T follicular helper cell (primary cell): Measurements from ENCODE around the gene RCCD1.
A peak's percentile ranks its signal among the peaks of the same experiment; 100 is the strongest.

Experiments
- DNase-seq: peaks from one replicate; pipeline ENCODE4 v3.0.0-alpha.2; 2020; ENCODE audit warnings: low read depth

Gene RCCD1

DNA sequence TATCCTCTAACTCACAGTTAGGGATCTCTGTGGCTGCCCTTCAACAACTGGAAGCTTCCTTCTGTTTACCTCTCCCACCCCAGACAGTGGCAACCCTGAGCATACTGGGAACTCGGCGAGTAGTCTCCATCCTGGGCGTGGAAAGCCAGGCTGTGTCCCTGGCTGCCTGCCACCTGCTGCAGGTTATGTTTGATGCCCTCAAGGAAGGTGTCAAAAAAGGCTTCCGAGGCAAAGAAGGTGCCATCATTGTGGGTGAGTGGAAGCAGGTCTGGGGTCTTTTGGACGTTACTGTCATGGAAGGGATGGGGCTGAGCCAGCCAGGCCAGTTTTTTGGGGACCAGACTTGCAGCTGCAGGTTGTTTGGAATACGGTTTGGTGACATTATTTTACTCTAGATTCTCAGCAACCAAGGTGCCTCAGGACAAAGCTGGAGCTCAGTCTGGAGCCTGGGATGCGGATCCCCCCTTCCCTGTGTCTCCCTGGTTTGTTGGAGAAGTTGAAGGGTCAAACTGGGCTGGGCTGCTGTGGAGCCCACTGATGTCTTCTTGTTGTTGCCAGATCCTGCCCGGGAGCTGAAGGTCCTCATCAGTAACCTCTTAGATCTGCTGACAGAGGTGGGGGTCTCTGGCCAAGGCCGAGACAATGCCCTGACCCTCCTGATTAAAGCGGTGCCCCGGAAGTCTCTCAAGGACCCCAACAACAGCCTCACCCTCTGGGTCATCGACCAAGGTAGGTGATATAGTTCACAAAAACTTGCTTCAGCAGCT lies 12.1 kb upstream of the RCCD1 start:
- DNase-seq: no peak

DNA sequence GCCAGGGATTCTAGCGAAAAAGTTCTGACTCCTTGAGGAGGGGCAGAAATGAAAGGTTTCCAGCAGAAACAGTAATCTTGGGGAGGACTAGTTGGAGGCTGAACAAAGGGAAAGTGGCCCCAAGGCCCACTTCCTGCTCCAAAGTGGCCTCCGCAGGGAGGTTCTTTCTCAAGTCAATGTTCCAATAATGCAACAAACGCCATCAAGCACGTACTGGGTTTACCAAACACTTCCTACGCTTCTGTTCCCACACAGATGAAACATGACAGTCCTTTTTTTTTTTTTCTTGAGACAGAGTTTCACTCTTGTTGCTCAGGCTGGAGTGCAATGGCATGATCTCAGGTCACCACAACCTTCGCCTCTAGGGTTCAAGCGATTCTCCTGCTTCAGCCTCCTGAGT lies 9.6 kb upstream of the RCCD1 start:
- no peak for DNase-seq

DNA sequence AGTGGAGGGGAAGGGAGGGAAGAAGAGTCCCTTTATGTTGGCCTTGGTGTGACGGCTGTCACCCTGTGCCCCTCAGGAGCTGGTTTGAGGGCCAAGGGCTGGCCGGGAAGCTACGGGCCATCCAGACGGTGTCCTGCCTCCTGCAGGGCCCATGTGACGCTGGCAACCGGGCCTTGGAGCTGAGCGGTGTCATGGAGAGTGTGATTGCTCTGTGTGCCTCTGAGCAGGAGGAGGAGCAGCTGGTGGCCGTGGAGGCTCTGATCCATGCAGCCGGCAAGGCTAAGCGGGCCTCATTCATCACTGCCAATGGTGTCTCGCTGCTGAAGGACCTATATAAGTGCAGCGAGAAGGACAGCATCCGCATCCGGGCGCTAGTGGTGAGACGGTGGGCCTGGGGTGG lies 8.1 kb upstream of the RCCD1 start:
- no peak for DNase-seq

DNA sequence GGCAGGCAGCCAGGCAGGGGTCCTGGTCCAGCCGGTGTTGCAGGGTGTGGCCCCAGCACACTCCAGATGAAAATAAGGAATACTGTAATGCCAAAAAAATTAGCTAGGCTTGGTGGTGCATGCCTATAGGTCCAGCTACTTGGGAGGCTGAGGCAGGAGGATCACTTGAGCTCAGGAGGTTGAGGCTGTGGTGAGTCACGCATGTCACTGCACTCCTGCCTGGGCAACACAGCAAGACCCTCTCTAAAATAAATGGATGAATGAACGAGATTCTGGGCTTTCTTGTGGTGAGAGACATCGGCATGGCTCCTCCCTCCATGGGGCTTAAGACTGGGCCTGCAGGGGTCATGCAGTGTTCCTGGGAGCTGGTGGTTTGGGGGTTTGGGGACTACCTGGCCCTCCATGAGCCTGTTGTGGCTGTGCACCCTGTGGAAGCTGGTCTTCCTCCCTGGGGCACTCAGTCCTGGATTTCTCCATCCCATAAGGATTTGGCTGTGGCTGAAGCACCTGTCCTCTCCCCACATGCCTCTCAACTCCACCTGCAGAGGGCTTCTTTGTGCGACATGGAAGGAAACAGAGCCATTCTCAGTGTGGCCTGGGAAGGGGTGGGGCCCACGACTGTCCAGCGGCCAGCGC lies 7.6 kb upstream of the RCCD1 start:
- no peak for DNase-seq

DNA sequence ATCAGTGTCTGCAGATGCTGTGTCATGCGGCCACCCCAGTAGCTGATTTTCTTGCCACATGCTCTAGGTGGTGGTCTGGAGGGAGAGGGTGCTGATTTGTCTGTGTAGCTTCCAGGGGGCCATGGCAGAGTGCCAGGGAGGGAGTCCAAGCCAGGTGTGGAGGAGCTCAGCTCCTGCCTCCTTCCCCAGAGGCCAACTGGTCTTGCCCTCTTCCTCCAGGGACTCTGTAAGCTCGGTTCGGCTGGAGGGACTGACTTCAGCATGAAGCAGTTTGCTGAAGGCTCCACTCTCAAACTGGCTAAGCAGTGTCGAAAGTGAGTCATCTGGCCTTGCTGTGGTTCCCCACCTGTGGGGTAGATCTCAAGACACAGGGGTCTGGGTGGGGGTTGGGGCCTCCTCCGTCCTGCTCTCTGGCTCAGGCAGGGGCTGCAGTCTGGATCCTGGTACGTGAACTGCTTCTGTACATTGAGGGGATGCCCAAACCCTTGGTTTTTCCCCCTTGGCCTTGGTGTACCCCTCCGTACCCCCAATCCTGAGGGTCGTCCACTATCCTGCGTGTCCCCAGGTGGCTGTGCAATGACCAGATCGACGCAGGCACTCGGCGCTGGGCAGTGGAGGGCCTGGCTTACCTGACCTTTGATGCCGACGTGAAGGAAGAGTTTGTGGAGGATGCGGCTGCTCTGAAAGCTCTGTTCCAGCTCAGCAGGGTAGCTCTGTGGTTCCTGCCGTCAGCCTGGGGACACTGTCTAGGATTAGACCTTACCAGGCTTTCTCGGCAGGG lies 6.9 kb upstream of the RCCD1 start:
- DNase-seq: no peak

DNA sequence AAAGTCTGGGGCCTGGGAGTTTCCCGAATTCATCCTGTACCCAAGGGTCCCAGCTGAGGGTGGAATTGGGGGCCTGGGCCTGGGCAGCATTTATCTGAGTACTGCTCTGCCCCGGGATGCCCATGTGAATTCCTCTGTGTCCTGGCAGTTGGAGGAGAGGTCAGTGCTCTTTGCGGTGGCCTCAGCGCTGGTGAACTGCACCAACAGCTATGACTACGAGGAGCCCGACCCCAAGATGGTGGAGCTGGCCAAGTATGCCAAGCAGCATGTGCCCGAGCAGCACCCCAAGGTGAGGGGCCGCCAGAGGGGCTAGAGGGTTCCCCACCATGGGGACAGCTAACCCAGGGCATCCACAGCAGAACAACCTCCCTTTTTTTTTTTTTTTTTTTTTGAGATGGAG lies 6.2 kb upstream of the RCCD1 start:
- no peak for DNase-seq

DNA sequence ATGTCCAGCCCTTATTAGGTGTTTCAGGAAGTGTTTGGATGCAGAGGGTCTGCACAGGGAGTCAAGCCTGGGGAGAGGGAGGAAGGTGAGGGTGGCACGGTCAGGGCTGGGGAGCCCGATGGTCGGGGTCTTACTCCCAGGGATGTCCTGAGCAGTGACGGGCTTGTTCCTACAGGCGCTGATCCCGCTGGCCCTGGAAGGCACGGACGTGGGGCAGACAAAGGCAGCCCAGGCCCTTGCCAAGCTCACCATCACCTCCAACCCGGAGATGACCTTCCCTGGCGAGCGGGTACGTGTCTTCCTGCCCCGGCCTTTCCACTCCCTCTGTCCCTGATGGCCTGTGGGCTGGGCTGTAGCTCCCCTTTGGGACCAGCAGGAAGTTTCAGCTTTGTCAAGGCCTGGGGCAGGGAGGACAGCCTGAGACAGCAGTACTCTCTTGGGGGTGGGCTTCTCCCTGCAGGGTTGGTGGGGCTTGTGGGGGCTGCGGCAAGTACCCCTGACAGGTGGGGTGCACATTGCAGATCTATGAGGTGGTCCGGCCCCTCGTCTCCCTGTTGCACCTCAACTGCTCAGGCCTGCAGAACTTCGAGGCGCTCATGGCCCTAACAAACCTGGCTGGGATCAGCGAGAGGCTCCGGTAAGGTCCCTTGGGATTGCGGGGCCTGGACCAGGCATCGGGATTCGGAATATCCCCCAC lies 4.6 kb upstream of the RCCD1 start:
- no peak for DNase-seq

DNA sequence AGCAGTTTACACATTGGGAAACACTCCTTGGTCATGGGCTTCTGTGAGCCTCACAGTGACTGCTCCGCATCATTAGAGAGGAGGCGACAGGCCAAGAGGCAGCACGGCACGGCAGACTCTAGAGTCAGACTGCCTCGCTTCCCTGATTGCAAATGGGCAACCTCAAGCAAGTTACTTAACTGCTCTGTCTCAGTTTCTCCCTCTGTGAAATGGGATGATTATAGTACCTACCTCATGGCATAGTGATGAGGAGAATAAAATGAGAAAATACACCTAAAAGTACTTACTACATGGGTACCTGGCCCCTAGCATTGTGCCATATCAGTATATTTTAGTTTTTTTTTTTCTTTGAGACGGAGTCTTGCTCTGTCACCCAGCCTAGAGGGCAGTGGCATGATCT lies 4.0 kb upstream of the RCCD1 start:
- no peak for DNase-seq

DNA sequence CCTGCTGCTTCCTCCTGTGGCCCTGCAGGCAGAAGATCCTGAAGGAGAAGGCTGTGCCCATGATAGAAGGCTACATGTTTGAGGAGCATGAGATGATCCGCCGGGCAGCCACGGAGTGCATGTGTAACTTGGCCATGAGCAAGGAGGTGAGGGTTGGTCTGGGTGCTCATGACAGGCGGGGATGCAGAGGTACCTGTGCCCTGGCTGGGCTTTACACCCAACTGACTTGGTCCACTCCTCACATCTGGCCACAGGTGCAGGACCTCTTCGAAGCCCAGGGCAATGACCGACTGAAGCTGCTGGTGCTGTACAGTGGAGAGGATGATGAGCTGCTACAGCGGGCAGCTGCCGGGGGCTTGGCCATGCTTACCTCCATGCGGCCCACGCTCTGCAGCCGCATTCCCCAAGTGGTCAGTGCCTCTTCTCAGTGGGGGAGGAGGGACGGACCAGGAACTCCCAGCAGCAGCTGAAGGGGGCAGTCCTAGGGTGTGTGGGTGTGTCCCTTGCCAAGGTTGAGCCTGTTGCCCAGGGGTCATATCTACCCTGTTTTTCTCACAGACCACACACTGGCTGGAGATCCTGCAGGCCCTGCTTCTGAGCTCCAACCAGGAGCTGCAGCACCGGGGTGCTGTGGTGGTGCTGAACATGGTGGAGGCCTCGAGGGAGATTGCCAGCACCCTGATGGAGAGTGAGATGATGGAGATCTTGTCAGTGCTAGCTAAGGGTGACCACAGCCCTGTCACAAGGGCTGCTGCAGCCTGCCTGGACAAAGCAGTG lies 1.6 kb upstream of the RCCD1 start:
- no peak for DNase-seq

DNA sequence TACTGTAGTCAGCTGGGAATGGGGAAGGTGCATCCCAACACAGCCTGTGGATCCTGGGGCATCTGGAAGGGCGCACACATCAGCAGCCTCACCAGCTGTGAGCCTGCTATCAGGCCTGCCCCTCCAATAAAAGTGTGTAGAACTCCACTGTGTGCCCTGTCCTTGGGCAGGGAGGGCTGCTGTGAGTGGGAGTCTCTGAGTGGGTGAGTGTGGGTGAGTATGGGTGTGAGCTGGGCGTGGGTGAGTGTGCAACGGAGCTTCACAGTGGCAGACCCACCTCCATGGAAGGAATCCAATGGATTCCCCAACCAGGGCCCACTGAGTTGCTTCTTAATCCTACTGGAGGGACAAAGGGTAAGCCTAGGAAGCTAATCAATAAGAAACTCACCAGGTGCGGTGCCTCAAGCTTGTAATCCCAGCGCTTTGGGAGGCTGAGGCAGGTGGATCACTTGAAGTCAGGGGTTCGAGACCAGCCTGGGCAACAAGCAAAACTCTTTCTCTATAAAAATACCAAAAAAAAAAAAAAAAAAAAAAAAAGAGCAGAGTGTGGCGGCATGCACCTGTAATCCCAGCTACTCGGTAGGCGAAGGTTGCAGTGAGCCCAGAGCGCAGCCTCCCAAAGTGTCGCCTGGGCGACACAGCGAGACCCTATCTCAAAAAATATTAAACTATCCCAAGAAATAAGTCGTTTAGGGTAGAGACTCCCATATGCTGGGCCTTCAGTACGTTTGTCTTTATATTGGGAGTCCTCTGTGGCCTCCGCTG lies 555 bp upstream of the RCCD1 start:
- no peak for DNase-seq

DNA sequence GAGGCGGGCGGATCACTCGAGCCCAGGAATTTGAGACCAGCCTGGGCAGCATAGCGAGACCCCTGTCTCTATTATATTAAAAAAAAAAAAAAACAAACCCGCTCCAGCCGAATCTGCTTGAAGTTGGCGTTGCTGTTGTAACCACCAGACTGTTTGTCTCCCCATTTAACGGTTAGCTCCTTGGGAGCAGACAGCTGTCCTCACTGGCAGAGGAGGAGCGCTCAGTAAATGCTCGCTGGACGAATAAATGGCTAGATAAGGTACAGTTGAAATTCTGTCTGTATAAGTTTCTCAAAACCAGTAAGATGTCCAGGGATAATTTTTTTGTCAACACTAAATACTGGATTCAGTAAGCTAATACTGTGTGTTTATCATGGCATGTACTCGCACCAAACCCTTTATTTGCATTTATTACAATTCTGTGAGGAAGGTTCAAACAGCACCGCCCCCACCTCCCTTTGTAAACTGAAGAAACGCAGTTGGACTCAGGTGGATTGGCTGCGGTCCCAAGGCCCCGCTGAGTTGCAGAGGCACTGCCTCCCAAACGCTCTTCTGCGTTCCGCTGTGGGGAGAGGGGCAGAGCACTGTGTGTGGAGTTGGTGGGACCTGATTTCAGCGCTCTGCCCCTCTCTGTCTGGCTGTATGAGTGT lies 1.1 kb downstream of the RCCD1 start:
- no peak for DNase-seq

DNA sequence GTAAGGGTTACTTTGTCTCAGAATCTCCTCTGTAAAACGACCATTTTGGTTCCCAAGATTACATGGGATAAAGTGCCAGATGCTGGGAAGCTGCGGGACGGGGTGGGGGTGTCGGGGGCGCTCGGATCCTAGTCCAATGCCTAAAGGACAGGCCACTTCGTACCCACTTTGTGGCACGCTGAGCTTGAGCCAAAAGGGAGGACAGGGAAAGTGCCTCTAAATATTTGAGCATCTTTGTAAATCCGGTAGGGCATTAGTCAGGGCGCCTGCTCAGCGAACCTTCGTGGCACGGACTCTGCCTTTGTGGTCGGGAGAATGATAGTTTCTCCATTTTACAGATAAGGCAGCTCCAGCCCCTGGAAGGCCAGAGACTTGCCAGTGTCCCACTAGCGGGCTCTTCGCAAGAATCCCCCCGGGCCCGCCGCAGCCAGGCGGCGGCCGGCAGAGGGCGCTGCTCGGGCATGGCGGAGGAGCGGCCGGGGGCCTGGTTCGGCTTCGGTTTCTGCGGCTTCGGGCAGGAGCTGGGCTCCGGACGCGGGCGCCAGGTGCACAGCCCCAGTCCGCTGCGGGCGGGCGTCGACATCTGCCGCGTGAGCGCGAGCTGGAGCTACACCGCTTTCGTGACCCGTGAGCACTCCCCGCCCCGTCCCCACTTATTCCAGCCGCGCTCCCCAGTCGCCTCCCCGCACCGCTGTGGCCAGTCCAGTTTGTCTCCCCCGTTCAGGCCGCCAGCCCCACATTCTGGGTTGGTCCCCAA lies 1.8 kb downstream of the RCCD1 start:
- peak; percentile 40 for DNase-seq

DNA sequence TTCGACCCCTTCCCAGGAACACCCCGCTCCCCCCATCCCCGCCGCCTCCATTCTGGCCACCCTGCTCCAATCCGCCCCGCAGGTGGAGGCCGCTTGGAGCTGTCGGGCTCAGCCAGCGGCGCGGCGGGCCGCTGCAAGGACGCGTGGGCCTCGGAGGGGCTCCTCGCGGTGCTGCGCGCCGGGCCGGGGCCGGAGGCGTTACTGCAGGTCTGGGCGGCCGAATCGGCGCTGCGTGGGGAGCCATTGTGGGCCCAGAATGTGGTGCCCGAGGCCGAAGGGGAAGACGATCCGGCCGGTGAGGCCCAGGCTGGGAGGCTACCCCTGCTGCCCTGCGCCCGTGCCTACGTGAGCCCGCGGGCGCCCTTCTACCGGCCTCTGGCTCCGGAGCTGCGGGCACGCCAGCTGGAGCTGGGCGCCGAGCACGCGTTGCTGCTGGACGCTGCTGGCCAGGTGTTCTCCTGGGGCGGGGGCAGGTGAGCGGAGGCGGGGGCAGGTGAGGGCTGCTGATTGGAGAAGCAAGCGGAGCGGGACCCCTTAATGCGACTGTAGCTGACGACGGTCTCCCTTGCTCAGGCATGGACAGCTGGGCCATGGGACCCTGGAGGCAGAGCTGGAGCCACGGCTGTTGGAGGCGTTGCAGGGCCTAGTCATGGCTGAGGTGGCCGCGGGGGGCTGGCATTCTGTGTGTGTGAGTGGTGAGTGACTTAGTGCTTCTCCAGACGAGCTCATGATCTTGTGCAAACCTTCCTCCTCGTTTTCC lies 2.5 kb downstream of the RCCD1 start:
- no peak for DNase-seq

DNA sequence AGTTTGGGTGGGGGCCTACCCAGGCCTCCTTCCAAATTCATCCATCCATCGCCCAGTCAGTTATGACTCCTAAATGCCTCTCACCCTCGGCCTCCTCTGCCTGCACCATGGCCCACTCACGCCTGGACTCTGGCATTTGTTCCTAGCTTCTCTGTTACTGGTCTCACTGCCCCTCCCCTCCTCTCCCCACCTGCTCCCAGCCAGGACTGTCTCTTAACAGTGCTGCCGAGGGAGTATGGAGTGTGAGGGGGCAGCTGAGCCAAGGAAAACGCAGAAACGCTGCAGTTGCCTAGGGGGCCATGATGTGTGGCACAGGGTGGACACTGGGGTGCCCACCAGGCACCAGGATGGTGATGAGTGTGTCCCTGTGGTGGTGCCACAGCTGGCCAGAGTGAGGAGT lies 3.1 kb downstream of the RCCD1 start:
- no peak for DNase-seq

DNA sequence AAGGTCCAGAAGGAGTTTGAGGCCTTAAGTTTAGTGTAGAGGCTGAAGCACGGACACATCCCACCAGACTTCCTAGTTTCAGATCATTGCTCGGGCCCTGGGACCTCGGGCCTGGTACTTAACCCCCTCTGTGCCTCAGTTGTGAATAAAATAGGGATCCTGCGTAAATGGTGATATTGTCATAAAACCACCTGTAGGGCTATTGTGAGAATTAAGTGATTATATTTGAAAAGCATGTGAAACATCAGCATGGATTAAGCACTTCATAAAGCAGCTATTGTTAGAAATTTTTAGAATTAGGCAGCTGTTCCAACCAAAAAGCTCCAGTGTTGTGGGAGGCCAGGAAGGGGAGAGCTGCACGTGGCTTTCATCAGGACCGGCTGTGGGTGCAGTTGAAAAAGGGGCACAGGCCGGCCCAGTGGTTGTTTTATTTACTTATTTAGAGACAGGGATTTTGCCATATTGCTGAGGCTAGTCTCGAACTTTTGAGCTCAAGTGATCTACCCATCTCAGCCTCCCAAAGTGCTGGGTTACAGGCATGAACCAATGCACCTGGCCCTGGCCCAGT lies 4.4 kb downstream of the RCCD1 start:
- no peak for DNase-seq

DNA sequence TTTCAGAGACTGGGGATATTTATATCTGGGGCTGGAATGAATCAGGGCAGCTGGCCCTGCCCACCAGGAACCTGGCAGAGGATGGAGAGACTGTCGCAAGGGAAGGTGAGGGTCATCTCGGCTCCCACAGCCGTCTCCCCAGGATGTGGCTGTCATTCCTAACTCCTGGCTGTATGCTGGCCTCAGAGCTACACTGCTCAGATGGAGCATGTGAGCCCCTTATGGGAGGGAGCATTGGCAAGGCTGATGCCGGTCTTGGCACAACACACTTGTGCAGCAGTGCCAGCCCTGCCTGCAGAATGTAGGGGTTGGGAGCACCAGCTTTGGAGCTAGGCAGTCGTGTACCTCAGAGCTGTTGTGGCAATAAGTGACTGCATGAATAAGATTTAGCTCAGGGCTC lies 5.2 kb downstream of the RCCD1 start:
- DNase-seq: no peak

DNA sequence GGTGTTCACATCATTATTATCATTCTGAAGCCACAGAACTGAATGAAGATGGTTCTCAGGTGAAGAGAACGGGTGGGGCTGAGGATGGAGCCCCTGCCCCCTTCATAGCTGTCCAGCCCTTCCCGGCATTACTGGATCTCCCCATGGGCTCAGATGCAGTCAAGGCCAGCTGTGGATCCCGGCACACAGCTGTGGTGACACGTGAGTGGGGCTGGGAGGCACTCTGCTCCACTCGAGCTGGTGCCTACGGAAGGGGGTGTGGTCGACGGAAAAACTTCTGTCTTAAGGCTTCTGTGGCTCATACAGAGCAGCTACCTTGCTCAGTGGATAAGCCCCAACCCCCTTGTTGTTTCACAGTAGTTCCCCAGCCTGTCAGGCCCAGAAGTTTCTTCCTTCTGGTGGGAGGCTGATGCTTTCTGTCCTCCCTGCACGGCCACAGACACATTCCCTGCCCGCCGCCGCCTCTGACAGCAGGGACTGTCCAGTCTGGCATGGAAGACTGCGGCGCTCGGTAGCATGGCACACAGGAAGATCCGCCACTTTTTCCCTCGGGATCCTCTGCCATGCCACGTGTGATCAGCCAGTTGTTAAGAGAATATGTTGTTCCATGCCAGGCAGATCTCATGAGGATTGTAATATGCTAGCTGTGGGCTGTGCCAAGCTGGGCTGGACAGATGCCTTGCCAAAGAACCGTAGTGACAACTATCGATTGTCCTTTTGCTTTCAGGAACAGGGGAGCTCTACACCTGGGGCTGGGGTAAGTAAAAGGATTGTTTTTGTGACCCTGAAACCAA lies 5.8 kb downstream of the RCCD1 start:
- DNase-seq: no peak

DNA sequence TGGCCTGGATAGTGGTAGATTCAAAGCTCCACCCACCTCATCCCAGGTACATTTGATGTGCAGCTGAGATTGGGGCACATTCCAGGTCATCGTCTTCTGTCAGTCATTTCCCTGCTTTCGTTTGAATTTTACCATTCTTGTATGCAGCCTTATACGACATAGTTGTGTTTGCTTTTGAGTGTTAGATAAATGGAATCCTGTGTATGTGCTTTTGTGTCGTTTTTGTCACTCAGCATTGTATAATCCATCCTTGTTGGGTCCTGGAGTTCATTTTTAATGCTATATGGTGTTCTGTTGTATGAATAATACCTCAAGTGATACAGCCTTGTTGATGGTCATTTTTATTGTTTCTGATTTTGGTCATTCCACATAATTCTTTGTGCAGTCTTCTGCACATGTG lies 7.3 kb downstream of the RCCD1 start:
- DNase-seq: no peak
